HUDEP-2 (cell line): ENCODE results near the gene KRTAP22-1.

Experiments
- DNase-seq, 76 experiments: peaks; one replicate each; lab custom pipeline; 2025; ENCODE audit not compliant: unreplicated experiment in 76 of 76; lab: John Stamatoyannopoulos, UW

KRTAP22-1 gene

DNA sequence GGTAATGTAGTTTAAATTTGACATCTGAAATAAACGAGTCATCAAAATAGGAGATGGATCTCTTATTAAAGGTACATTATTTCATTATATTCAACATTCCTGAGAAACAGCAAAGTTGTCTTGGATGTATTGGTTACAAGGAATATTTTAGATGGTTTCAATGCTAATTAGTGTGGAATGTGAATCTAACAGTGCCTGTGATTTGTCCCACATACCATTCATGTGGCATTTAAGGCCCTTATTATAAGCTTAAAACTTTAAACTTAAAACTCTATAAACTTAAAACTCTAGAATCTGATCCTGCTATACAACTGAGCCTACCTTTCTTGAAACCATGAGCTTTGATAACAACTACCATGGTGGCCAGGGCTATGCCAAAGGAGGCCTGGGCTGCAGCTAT lies at the start of gene KRTAP22-1:
Gene KRTAP22-1, plus strand, starts transcription at position 301 of the 400 bp plus-strand sequence.
- no peak for DNase-seq

DNA sequence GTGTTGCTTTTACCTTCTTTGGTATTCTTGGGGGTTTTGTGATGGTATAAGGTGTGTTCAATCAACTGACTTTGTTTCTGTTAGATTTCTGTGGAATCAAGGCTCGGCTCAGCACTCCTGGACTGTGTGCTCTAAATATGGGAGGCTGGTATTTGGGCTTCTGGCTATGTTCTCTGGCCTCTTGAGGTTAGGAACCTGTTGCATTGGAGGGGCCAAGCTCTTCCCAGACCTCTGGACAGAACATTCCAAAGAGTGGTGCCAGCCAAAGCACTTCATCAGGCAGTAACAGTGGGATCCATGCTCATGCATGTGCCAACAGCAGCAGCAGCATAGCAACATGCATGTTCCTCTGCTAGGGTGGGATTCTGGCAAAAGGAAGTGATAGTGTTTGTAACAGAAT lies 48.1 kb upstream of the KRTAP22-1 start:
- no peak for DNase-seq

DNA sequence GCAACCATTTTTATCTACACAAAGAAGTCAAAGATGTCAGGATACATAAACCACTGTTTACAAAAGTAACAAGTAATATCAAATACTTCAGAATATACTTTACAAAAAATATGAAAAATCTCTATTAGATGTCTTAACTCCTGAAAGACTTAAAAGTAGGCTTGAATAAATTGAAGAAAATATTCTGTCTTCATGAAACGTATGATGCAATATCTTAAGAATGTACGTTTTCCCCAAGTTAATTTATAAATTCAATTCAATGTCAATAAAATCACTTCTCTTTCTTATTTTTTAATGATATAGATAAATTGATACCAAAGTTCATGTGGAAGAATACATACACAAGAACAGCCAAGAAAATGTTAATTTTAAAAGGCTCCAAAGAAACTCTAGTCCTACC lies 45.8 kb upstream of the KRTAP22-1 start:
- no peak for DNase-seq

DNA sequence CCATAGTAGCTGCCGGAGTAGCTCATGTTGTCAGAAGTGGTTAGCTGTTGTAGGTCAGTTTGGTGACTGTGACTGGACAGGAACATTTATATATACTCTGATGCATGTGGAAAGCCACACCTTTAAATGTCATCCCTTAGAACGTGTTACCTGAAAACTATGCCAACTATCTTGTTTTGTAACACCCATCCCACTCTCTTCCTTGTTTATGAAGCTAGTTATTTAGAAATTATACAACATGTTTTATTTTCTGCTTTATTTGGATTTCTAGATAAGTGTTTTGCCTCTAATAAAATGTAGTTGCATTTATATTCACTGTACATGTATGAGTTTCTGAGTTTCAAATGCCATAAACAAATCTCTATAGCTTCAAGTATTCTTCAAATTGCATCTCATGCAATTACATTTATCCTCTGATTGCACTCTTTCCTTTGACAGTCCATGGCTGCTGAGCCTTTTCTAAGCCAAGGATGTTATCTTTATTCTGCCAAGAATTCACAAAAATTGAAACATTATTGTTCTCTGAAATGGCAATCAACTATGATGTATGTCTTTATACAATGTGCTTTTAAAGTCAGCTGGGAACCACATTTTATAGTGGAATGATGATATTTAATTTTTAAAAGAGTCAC lies 39.5 kb upstream of the KRTAP22-1 start, which contains the start of gene KRTAP19-7:
Gene KRTAP19-7, minus strand, starts transcription at position 51 of the 632 bp plus-strand sequence. Its CDS starts 25 bp downstream, at position 26.
- no peak for DNase-seq

DNA sequence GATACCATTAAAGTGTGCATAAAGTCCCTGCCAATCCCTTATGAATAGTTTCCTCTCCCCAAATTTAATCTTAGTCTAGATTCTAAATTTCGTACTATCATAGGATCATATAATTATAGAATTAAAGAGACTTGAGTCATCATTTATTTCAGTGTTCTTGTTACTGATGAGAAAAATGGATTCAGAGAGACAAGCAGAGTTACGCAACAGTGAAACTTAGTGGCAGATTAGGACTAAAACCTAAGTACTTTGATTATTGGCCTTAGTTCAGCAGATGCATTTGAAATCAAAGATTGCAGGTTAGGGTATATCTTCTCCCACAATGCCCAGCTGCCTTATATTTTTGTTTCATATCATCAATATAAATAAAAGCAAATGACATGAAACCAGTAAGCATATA lies 38.9 kb upstream of the KRTAP22-1 start:
- DNase-seq = no peak

DNA sequence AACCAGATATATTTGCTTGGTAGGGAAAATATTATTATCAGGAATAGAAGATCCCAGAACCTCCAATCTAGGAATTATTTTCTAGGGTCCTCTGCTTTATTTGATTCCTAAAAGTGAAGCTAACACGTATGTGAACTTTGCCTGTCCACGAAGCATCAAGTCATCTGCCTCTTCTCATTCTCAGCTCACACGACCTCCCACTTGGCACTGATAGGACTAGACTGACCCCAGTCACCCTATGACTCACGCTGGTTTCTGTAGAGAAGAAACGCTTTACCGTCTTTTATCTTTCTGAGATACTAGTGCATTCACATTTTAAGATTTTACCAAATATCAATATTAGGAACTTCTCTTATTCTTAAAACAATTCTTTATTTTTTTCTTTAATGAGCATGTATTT lies 37.8 kb upstream of the KRTAP22-1 start:
- no peak for DNase-seq

DNA sequence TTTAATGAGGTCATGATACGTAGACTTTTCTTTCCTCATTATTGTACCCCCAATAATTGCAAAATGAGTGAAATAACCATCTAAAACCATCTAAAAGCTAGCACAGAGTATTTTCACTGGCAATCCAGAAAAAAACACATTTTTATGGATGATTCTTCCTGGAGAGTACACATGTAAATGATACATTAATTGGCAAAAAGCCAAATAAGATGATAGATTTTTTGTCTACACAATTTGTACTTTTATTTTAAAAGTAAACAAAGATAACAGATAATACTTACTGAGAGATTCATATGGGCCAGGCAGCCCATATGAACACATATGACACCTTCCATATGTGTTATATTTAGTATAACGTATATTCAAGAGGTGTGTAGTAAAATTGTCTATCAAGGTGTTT lies 37.3 kb upstream of the KRTAP22-1 start:
- DNase-seq = no peak

DNA sequence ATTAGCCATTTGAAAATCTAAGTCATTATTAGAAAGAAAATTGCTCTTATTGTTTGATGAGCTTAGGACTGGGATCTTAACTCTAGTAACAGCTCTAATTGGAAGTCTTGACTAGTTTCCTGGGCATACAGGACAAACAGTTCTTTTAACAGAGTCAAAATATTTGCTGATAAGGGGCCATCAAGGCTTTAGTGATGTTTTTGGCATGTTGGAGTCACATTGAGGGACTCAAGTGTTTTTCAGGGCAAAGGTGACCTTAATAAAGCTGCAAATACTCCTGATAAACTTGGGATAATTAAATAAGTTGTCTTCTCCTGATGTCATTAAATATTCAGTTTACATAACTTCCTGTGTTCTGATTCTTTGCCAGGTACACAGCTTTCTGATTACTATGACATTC lies 33.3 kb upstream of the KRTAP22-1 start:
- no peak for DNase-seq

DNA sequence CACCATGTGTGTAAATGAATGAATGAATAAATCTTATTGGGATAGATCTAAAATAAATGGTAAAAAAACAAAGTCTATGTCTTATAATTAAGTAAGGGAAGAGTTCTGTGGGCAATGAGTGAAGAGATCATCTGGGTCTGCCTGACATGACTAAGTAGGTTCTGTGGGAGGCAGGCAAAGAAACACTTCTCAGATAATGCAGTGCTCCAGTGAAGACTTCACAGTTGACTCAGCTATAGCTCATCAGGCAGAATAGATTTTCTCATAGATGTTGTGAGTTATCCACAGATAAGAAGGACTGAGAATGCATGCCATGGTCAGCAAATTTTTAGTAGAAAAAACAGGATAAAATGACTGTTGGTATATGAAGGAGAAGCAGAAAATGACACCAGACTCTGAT lies 23.1 kb upstream of the KRTAP22-1 start:
- DNase-seq = no peak

DNA sequence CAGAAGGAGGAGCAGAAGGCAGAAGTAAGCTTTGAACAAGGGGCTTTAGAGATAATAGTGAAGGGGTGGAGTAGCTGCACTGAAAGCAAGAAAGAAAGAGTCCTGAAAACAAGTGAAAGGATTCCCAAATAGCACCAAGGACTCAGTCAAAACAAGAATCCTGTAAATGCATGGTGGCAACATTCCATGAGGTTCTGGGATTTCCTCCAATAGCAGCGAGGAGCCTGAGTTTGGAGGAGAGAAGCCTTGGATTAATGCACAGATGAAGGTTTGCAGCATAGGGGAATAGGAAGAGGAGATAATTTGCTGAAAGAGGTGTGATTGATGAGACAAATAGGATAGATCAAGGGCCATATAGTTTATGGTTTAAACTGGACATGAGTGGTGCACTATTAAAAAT lies 21.5 kb upstream of the KRTAP22-1 start:
- DNase-seq = no peak

DNA sequence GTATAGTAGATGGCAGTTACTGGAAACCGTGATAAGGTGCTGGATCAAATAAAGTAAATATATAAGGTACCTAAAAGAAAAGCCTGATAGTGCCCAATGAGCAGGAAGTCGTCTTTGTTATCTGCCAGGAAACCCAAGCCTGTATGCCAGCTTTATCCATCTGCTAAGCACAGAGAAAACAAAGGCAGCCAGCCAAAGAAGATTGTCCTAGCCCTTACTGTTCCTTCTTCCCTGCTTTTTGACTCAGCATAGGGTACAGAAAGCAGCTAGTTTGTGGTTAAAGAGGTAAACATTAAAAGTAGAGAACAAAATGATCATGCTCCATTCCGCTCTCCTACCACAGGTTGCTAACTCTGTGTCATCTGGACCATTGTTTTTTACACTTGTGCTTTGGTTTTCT lies 20.8 kb upstream of the KRTAP22-1 start:
- no peak for DNase-seq

DNA sequence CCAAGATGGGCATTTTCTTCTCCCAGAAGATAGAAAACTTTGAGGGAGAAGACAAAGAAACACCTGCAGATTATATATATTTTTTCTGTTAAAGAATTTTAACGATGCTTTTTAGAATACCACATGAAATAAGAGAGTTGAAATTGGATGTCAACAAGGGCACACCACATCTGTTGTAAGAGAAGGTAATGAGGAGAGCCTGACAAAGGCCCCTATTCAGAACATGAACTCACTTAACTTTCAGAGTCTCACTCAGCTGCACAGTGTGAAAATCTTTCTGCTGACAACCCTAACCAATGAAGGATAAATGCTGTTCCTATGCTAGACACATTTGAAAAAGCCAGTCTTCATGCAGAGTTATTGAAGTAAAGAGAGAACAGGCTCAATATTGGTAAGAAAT lies 18.0 kb upstream of the KRTAP22-1 start:
- DNase-seq = no peak

DNA sequence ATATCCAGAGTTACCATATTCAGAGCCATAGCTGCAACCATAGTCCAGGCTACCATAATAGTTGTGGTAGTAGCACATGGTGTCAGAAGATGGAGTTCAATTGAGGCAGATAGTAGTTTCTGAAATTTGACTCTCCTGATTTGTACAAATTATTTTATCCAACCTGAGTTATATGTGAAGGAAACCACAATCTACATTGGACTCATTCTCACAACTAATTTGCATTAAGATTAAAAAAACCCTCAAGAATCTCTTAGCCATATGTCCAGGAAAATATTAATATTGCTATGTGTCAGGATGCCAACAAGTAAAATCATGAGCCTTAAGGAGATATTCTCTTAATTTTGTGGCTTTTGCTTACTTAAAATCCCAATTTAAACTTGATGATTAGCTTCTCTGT lies 10.6 kb upstream of the KRTAP22-1 start, which contains the start of gene KRTAP22-2:
Gene KRTAP22-2, minus strand, starts transcription at position 101 of the 400 bp plus-strand sequence.
- no peak for DNase-seq

DNA sequence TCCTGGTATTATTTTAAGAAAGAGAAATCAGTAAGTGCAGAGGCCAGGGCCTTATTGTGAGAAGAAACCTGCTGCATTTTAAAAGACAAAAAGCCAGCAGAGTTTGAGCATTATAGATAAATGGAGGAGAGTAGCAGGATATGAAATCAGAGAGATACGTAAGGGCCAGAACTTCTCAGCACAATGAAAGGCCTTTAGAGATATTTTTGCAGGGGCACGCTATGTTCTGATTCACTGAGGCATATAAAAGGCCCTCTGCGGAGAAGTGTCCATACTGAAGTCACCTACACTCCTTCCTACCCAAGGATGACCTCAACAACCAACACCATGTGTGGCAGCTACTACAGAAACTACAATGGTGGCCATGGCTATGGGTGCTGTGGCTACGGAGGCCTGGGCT lies 8.7 kb upstream of the KRTAP22-1 start, which contains the start of gene KRTAP6-3:
Gene KRTAP6-3, plus strand, starts transcription at position 301 of the 400 bp plus-strand sequence. Its CDS starts 6 bp downstream, at position 307.
- DNase-seq = no peak

DNA sequence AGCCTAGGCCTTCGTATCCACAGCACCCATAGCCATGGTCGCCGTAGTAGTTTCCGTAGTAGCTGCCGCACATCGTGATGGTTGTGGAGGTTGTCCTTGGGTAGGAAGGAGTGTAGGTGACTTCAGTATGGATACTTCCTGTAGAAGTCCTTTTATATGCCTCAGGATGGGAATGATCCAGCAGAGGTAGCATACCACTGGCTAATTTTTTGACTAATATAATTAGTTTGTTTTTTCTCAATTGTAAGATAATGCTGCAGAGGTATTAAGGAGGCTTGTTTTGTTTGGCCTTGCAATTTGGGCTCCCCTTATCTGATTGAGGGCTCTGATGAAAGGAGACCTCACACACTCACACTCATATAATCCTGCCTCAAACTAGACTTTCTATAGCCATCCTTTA lies 2.1 kb upstream of the KRTAP22-1 start, which contains the start of gene KRTAP6-2:
Gene KRTAP6-2, minus strand, starts transcription at position 101 of the 400 bp plus-strand sequence. Its CDS starts 28 bp downstream, at position 73.
- DNase-seq = no peak

DNA sequence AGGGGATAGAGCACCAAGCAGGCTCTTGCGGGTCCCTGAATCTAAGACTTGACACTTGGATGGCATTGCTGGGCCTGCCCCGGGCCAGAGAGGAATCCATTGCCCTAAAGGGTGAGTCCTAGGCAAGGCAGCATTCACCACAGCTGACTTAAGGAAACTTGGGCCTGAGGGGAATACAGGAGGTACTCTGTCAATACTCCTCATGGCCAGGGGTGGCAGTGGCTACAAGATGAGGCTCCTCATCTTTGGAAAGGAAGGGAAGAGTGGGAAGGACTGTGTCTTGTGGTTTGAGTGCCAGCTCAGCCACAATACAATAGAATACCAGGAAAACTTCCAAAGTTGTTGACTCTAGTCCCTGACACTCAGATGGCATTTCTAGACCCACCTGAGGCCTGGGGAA lies 5.1 kb downstream of the KRTAP22-1 start:
- no peak for DNase-seq

DNA sequence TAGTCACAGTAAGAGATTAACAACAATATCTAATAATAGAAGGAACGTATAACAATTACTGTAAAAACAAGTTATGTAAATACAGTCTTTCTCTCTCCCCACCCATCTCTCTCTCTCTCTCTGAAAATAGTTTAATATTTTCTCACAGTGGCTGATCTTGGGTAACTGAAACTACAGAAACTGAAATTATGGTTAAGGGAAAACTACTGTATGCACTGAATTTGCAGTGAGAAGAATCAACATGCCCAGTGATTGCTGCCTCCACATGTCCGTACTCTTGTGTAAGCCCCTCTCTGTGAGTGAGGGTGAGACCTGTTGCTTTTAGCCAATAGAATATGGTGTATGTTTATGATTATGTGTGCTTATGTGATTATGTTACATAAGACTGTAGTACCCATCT lies 11.2 kb downstream of the KRTAP22-1 start:
- no peak for DNase-seq

DNA sequence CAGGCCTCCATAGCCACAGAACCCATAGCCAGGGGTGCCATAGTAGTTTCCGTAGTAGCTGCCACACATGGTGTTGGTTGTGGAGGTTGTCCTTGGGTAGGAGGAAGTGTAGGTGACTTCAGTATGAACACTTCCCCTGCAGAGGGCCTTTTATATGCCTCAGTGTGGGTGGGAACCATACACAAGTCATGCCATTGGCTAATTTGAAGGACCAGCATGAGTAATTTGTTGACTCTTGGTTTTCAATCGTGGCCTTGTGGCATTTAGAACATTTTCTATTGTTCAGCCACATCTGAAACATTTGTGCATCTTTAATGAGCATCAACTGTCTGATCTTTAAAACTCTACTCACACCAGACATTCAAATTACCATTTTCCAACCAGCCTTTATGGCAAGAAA lies 12.9 kb downstream of the KRTAP22-1 start, which contains the start of gene KRTAP6-1:
Gene KRTAP6-1, minus strand, starts transcription at position 95 of the 400 bp plus-strand sequence. Its CDS starts 26 bp downstream, at position 69.
- no peak for DNase-seq

DNA sequence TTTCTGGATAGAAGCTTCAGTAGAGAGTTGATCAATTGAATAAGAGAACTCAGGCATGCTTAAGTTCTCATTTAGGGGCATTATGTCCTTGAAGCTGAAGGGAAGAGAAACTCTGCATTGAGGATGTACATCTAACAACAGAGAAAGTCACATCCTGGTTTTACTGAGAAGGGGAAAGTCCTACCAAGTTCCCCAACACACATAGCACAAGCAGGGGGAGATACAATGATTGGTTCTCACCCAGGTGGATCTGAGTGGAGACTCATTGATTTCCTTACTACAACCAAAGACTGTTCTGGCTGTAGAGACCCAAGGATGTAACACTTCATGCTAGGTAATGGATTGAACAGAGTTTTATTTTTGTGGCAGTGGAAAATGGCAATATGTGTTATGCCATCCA lies 14.3 kb downstream of the KRTAP22-1 start:
- no peak for DNase-seq

DNA sequence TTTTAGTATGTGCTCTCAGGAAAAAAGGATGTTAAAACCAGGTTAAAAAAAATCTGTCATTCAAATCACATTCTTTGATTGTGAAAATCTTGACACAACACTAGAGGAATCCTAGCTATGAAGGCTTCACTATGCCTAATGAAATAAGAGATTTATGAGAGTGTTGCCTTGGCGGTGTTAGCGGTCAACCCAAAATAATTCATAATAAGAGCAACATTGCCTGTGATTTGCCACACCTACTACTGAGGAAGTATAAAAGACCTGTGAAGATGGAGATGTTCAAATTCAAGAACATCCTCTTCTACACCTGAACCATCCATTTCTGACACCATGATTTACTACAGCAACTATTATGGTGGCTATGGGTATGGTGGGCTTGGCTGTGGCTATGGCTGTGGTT lies 15.2 kb downstream of the KRTAP22-1 start, which contains the start of gene KRTAP20-1:
Gene KRTAP20-1, plus strand, starts transcription at position 301 of the 400 bp plus-strand sequence. Its CDS starts 30 bp downstream, at position 331.
- no peak for DNase-seq

DNA sequence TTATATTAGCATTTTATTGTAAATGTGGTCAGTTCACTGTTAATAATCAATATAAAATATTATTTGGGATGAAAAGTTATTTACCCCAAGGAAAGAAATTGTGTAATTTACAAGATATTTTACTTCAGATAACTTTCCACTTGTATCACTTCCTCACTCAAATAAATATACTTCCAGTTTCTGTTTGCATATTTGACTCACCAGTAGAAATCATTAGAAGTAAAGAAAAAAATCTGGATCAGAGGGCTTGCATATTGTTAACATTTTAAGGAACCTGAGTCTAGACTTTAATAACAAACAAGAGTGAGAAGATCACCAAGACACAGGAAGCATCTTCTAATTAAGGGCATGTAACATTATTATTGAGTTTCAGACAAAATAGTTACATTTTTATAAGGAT lies 19.2 kb downstream of the KRTAP22-1 start:
- no peak for DNase-seq

DNA sequence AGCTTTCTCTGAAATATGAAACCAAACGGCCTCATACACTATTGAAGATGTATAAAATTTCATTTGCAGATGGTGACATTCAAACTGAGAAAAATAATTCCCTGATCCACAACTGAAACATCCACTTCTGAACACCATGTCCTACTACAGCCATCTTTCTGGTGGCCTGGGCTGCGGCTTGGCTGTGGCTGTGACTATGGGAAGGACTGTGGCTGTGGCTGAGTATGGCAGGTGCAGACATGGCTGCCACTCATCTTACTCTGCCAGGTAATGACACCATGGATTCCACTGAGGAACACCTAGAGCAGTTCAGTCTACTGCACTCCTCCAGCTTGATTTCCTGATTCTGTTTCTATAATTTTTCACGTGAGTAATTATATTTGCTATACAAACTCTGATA lies 19.6 kb downstream of the KRTAP22-1 start, which contains the start of gene KRTAP20-4:
Gene KRTAP20-4, plus strand, starts transcription at position 106 of the 400 bp plus-strand sequence.
- DNase-seq = no peak
